Superior temporal gyrus (tissue), 1 donor: ENCODE measurements around the gene CFHR2.

Source experiments
- DNase-seq: peaks from one replicate; pipeline ENCODE4 v3.0.0-alpha.2; 2016; ENCODE audit errors: extremely low spot score

Gene CFHR2

GRCh38 chr1:197001828-197002227, 58.3 kb downstream of the CFHR2 start:
- no peak for DNase-seq

GRCh38 chr1:197003132-197003531, 59.6 kb downstream of the CFHR2 start:
- no peak for DNase-seq

GRCh38 chr1:197008861-197009260, 65.3 kb downstream of the CFHR2 start:
- DNase-seq, result no peak
